Measurements from ENCODE around the gene RBBP9.

RBBP9 gene

DNA sequence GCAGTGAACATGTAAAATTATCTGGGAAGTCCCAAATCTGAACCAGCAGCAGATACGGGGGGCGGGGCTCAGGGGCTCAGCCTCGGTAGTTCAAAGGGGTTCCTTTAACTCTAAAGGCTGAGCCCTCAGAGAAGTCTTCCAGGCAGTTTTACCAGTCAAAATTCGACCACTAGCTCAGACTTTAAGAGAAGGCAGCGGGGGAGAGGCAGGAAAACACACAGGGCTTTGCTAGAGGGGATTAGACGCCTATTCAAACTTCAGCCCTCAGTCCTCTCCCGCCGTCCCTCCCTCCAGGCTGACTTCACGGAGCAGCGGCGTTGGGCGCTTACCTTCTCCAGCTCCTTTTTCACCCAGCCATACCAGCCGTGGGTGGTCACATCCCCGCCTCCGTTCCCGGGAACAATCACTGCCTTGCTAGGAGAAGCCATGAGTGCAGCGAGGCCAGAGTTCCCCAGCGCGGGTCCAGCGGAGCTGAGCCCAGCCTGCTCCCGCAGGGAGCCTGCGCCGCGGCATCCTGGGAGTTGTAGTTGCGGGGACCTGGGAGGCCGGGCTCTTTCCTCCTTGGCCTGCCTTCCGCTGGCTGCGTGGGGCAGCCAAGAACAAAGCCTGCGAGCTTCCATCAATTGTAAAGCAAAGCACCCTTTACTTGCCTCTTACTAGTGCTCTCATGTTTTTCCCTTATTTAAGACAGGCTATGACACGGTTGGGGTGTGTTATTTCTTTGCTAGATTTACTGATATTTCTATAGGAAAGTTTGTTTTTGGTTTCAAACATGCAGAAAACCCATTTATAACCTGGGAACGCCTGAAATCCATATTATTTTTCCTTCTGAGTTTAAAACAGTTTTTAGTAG is at the start of gene RBBP9:
RBBP9 (minus strand) TSS at position 486 of the 853 bp plus-strand sequence; CDS start at position 428, 58 bp downstream.
- Histone ChIP-seq H3K36me3 (peaks cover 19% of the 10 kb centered on the region), H3K9ac (peak within 1 kb of the TSS; percentile 76), H3K27ac (peak within 1 kb of the TSS; percentile 39; the same call in 1 of the 2 replicates), H3K27me3 (no peaks in the 10 kb centered on the region), H3K4me3 (peak within 1 kb of the TSS; percentile 79), H3K9me3 (no peaks in the 10 kb centered on the region), H3K4me1 (peaks cover 15% of the 10 kb centered on the region), H4K20me1 (no peaks in the 10 kb centered on the region), H3K4me2 (peak within 1 kb of the TSS; percentile 79)
- no peak for TF ChIP-seq Cebpa-rat (IDR thresholded peaks at IDR 0.05)

DNA sequence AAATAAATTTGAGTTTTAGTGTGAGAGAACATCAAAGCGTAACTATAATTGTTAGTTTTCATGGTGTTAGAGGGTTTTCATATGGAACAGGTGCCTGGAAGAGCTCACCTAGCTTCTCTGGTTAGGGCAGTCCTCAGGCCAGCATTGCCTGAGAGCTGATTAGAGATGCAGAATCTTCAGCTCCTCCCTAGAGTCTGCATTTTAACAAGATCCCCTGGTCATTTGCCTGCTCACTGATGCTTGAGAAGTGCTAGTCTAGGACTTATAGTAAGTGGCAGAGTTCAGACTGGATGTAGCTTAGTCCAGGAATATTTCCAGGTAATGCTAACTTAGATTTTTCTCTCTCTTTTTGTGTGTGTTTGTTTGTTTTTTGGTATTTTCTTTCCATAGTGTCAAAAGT is 48.5 kb upstream of the RBBP9 start:
- H3K36me3 ChIP-seq: peaks cover 92% of the 10 kb centered on the region
- H3K9ac ChIP-seq: no peak overlapping the region
- H3K9me3 ChIP-seq: no peaks in the 10 kb centered on the region
- no peaks in the 10 kb centered on the region for H3K27me3 ChIP-seq
- H3K4me2 ChIP-seq: no peak overlapping the region
- H4K20me1 ChIP-seq: no peaks in the 10 kb centered on the region
- no peaks in the 10 kb centered on the region for H3K4me1 ChIP-seq
- TF ChIP-seq Cebpa-rat (IDR thresholded peaks at IDR 0.05): no peak
- H3K4me3 ChIP-seq: no peak overlapping the region
- no peak overlapping the region for H3K27ac ChIP-seq

DNA sequence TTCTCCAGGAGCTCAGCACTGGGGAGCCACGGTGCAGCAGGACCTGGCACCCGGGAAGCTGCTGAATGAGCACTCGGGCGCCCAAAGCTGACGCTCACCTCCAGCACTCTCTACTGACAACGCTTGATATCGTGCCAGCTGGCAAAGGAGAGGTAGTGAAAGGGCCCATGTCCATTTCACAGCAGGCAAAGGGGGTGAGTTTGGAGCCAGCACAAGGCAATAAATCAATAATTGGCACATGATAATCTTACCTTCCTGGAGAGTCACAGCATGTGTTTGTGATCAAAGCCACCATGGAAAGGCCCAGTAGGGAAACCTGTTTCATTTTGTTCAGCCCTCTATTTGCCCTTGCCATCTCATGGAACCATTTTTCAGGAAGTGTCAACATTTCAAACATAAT is 46.9 kb upstream of the RBBP9 start:
- Histone ChIP-seq H3K9me3 (no peaks in the 10 kb centered on the region), H3K36me3 (peaks cover 92% of the 10 kb centered on the region), H3K27me3 (no peaks in the 10 kb centered on the region), H3K27ac (no peak overlapping the region), H3K4me1 (no peaks in the 10 kb centered on the region), H3K9ac (no peak overlapping the region), H3K4me3 (no peak overlapping the region), H3K4me2 (no peak overlapping the region), H4K20me1 (no peaks in the 10 kb centered on the region)
- TF ChIP-seq Cebpa-rat (IDR thresholded peaks at IDR 0.05): no peak

DNA sequence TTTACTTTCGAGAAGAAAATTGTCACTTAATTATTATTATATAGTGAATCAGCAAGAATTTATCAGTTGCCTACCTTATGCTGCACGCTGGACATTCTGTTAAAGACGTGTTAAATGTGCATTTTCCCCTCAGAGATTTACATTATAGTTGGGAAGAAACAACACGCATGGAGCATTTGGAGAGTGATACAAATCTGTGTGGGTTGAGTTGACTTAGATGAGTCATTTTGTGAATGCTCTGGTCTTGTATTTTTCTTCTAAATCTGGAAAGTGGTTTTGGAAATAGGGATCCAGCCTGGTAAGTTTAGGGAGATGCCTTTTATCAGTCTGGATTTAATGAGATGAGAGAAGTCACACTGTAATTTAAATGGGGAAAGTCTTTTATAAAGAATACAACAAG is 46.2 kb upstream of the RBBP9 start:
- Histone ChIP-seq H4K20me1 (no peaks in the 10 kb centered on the region), H3K4me3 (no peak overlapping the region), H3K9me3 (no peaks in the 10 kb centered on the region), H3K4me2 (no peak overlapping the region), H3K36me3 (peaks cover 92% of the 10 kb centered on the region), H3K27ac (no peak overlapping the region), H3K4me1 (no peaks in the 10 kb centered on the region), H3K27me3 (no peaks in the 10 kb centered on the region), H3K9ac (no peak overlapping the region)
- TF ChIP-seq Cebpa-rat (IDR thresholded peaks at IDR 0.05): no peak

DNA sequence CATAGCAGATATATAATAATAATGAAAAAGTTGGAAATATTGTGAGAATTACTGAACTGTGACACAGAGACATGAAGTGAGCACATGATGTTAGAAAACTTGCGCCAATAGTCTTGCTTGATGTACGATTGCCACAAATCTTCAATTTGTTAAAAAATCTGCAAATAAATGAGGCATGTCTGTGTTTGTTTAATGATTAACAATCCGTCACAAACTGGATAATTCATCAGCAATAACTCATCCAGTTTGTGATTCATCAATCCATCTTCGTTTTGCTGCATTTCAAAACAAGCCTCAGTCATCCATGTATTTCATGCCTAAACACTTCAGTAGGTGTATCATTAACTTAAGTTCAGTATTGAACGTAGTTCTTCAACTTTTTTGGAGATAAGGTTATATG is 44.7 kb upstream of the RBBP9 start:
- Histone ChIP-seq H3K27ac (no peak overlapping the region), H3K9me3 (no peaks in the 10 kb centered on the region)

DNA sequence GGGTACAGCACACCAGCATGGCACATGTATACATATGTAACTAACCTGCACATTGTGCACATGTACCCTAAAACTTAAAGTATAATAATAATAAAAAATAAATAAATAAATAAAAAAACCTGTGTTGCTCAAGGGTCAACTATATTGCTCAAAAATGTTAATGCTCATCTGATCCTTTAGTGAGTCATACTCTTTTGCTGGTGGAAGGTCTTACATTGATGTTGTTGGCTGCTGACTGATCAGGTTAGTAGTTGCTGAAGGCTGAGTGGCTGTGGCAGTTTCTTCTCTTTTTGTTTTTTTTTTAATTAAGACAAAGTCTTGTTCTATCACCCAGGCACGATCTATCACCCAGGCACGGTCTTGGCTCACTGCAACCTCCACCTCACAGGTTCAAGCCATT is 40.6 kb upstream of the RBBP9 start:
- no peaks in the 10 kb centered on the region for H4K20me1 ChIP-seq
- TF ChIP-seq Cebpa-rat (IDR thresholded peaks at IDR 0.05): no peak
- H3K27me3 ChIP-seq: no peaks in the 10 kb centered on the region
- H3K9ac ChIP-seq: no peak overlapping the region
- H3K4me2 ChIP-seq: no peak overlapping the region
- H3K27ac ChIP-seq: no peak overlapping the region
- no peaks in the 10 kb centered on the region for H3K9me3 ChIP-seq
- H3K4me3 ChIP-seq: no peak overlapping the region
- H3K36me3 ChIP-seq: peaks cover 89% of the 10 kb centered on the region
- H3K4me1 ChIP-seq: no peaks in the 10 kb centered on the region

More for the DNA sequence above, 44.7 kb upstream of the RBBP9 start:
- no peaks in the 10 kb centered on the region for H4K20me1 ChIP-seq
- H3K27me3 ChIP-seq: no peaks in the 10 kb centered on the region
- no peak overlapping the region for H3K9ac ChIP-seq
- no peak overlapping the region for H3K4me3 ChIP-seq
- H3K36me3 ChIP-seq: peaks cover 87% of the 10 kb centered on the region
- no peaks in the 10 kb centered on the region for H3K4me1 ChIP-seq
- no peak overlapping the region for H3K4me2 ChIP-seq
- TF ChIP-seq Cebpa-rat (IDR thresholded peaks at IDR 0.05): no peak

DNA sequence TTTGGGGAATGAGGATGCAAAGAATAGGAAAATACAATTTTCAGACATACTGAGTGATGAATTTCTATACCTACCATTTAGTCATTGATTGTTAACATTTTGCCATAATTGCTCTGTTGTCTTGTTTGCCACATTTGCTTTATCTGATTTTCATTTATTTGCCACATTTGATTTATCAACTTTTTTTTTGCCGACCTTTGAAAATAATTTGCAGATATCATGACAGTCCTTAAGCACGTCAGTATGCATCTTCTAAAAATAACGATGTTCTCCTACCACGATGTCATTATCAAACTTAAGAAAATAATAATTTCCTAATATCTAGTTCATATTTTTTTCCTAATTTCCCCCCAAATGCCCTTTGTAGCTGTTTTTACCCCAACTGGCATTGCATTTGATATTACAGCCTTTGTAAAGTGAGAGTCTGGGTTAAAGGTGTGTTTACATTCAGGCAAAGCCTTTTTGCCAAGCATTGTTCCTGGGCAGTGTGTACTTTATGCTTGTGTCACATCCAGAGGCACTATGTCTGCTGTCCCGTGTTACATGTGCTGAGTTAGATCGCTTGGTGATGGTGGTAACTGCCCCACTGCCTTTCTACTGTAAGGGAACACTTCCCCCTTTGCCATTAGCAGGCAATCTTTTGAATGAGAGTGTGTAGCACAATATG is 37.1 kb upstream of the RBBP9 start:
- Histone ChIP-seq H3K4me1 (no peaks in the 10 kb centered on the region), H3K27me3 (no peaks in the 10 kb centered on the region), H3K9ac (no peak overlapping the region), H3K9me3 (no peaks in the 10 kb centered on the region), H3K27ac (no peak overlapping the region), H4K20me1 (0 out of 2 replicates have a peak, but pooled peaks cover 6% of the 10 kb centered on the region), H3K4me3 (no peak overlapping the region), H3K4me2 (no peak overlapping the region), H3K36me3 (peaks cover 90% of the 10 kb centered on the region)
- TF ChIP-seq Cebpa-rat (IDR thresholded peaks at IDR 0.05): no peak

DNA sequence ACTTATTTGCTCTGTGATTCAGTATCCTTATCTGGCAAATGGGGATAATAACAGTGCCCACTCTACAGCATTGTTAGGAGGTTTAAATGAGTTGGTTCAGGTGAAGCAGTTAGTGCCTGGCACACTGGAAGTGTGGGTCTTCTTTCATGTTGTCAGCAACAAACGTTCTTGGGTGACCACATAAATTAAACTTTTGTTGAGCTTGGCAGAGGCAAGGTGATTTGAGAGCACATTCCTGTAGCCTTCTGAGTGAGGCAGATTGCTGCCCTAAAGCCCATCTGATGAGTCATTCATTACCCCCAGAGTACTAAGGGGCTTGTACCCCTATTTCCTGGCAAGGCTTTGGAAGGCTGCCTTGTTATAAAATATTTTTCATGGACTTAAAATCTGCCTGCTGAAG is 36.5 kb upstream of the RBBP9 start:
- no peak overlapping the region for H3K9ac ChIP-seq
- no peak overlapping the region for H3K27ac ChIP-seq
- H3K4me3 ChIP-seq: no peak overlapping the region
- no peaks in the 10 kb centered on the region for H3K4me1 ChIP-seq
- no peaks in the 10 kb centered on the region for H3K9me3 ChIP-seq
- H4K20me1 ChIP-seq: 0 out of 2 replicates have a peak, but pooled peaks cover 9% of the 10 kb centered on the region
- no peak for TF ChIP-seq Cebpa-rat (IDR thresholded peaks at IDR 0.05)
- H3K27me3 ChIP-seq: no peaks in the 10 kb centered on the region
- H3K4me2 ChIP-seq: no peak overlapping the region
- peaks cover 91% of the 10 kb centered on the region for H3K36me3 ChIP-seq

DNA sequence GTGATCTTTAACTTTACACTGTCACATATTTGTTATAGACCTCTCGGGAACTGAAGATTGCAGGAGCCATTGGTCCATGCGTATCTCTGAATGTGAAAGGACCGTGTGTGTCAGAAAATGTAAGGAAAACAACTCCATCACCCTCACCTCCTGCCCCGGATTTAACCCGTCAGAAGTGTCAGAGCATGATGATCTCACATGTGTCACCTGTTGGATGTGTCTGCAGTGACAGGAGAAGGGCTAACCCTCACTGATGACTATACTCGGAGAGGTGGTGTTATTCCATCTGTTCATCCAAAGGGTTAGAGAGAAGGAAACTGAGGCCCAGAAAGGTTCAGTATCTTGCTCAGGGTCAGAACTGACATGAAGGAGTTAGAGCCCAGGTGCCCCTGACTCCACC is 35.6 kb upstream of the RBBP9 start:
- Histone ChIP-seq H3K9me3 (no peaks in the 10 kb centered on the region), H3K27me3 (no peaks in the 10 kb centered on the region), H3K9ac (no peak overlapping the region), H3K4me1 (no peaks in the 10 kb centered on the region), H3K36me3 (peaks cover 93% of the 10 kb centered on the region), H3K27ac (no peak overlapping the region), H4K20me1 (0 out of 2 replicates have a peak, but pooled peaks cover 9% of the 10 kb centered on the region), H3K4me3 (no peak overlapping the region), H3K4me2 (no peak overlapping the region)
- TF ChIP-seq Cebpa-rat (IDR thresholded peaks at IDR 0.05): no peak

DNA sequence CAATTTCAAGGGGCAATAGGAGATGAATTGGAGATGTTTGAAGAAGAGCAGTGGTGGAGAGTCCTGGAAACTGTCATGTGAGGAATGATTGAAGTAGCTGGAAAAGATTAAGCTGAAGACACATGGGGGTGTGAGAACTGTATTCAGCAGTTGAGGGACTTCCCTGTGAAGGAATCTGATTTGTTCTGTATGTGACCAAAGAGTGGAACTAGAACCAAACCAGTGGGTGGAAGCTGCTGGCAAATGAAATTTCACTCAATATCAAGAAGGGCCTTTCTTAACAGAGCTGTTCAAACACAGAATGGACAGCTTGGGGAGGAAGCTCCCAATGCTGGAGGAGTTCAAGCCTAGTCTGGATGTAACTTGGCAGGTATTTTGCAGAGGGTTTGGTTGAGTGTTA is 32.0 kb upstream of the RBBP9 start:
- H3K4me1 ChIP-seq: no peaks in the 10 kb centered on the region
- no peak overlapping the region for H3K4me3 ChIP-seq
- peaks cover 99% of the 10 kb centered on the region for H3K36me3 ChIP-seq
- no peaks in the 10 kb centered on the region for H3K9me3 ChIP-seq
- no peaks in the 10 kb centered on the region for H3K27me3 ChIP-seq
- no peak overlapping the region for H3K9ac ChIP-seq
- TF ChIP-seq Cebpa-rat (IDR thresholded peaks at IDR 0.05): no peak
- no peak overlapping the region for H3K27ac ChIP-seq
- H3K4me2 ChIP-seq: no peak overlapping the region
- H4K20me1 ChIP-seq: 0 out of 2 replicates have a peak, but pooled peaks cover 9% of the 10 kb centered on the region
